Measurements from ENCODE around the gene CRYGC. TPM values are rescaled to one million over a fixed set of nuclear protein-coding genes. Genes with fewer than 3 reads are reported as not detected.

The CRYGC gene
- total RNA-seq, 1 experiment from 2014 or later = not detected

- Mint-ChIP-seq H3K9me3 (ENCODE audit: low read depth, unreplicated experiment) (no peaks in the 10 kb centered on the region), H3K27me3 (ENCODE audit: unreplicated experiment) (peaks cover 49% of the 10 kb centered on the region), H3K4me3 (ENCODE audit: low read depth, unreplicated experiment) (no peak overlapping the region), H3K4me1 (ENCODE audit: low read depth, unreplicated experiment) (no peaks in the 10 kb centered on the region), H3K27ac (ENCODE audit: unreplicated experiment) (no peak overlapping the region), H3K36me3 (ENCODE audit: insufficient read depth, unreplicated experiment) (no peaks in the 10 kb centered on the region)
- no peak for DNase-seq
- intact Hi-C loops (cut with micrococcal nuclease; ENCODE audit: unreplicated experiment) = no loop called here
- CTCF ChIA-PET = no interaction called here
- TF ChIP-seq, protein P1, sequence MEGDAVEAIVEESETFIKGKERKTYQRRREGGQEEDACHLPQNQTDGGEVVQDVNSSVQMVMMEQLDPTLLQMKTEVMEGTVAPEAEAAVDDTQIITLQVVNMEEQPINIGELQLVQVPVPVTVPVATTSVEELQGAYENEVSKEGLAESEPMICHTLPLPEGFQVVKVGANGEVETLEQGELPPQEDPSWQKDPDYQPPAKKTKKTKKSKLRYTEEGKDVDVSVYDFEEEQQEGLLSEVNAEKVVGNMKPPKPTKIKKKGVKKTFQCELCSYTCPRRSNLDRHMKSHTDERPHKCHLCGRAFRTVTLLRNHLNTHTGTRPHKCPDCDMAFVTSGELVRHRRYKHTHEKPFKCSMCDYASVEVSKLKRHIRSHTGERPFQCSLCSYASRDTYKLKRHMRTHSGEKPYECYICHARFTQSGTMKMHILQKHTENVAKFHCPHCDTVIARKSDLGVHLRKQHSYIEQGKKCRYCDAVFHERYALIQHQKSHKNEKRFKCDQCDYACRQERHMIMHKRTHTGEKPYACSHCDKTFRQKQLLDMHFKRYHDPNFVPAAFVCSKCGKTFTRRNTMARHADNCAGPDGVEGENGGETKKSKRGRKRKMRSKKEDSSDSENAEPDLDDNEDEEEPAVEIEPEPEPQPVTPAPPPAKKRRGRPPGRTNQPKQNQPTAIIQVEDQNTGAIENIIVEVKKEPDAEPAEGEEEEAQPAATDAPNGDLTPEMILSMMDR (IDR thresholded peaks at IDR 0.05; ENCODE audit: unreplicated experiment) = no peak
- no TSS peak for BruUV-seq (replicated peaks)
Observed at GRCh38 chr2:208086029-208086428, 43.6 kb downstream of the CRYGC start.

DNA sequence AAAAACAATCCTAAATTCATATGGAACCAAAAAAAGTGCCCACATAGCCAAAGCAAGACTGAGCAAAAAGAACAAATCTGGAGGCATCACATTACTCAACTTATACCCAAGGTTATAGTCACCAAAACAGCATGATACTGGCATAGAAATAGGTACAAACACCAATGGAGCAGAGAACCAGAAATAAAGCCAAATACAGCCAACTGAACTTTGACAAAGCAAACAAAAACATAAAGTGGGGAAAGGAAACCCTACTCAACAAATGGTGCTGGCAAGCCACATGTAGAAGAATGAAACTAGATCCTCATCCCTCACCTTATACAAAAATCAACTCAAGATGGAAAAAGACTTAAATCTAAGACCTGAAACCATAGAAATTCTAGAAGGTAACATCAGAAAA is 45.8 kb downstream of the CRYGC start:
- Mint-ChIP-seq H3K4me1 (ENCODE audit: low read depth, unreplicated experiment) (no peaks in the 10 kb centered on the region), H3K27me3 (ENCODE audit: unreplicated experiment) (peaks cover 64% of the 10 kb centered on the region), H3K36me3 (ENCODE audit: insufficient read depth, unreplicated experiment) (no peaks in the 10 kb centered on the region), H3K9me3 (ENCODE audit: low read depth, unreplicated experiment) (no peaks in the 10 kb centered on the region), H3K27ac (ENCODE audit: unreplicated experiment) (no peak overlapping the region), H3K4me3 (ENCODE audit: low read depth, unreplicated experiment) (no peak overlapping the region)
- TF ChIP-seq, protein P1 (IDR thresholded peaks at IDR 0.05; ENCODE audit: unreplicated experiment) = no peak
- no TSS peak for BruUV-seq (replicated peaks)
- DNase-seq = no peak
- CTCF ChIA-PET = interaction anchor here (0.7 kb wide), 1 partner anchor 36 kb away, joined by 3 read pairs; no protein-coding TSS in a partner anchor
- intact Hi-C loops (cut with micrococcal nuclease; ENCODE audit: unreplicated experiment) = no loop called here

Other genes starting within 250 kb of the CRYGC start
- gene PLEKHM3, start 104.3 kb downstream of the CRYGC start, total RNA-seq (2022) = 7.7 and 8.0 TPM in 2 replicates
- gene CRYGD, start 5.3 kb downstream of the CRYGC start, total RNA-seq (2022) = not detected in 2 replicates
- gene CRYGB, start 16.3 kb upstream of the CRYGC start, total RNA-seq (2022) = not detected in 2 replicates
- not detected in 2 replicates for gene CRYGA, start 33.8 kb upstream of the CRYGC start, total RNA-seq (2022)
- gene C2orf80, start 60.2 kb upstream of the CRYGC start, total RNA-seq (2022) = not detected in 2 replicates
- 166 TPM in 2 replicates for gene IDH1, start 125.2 kb upstream of the CRYGC start, total RNA-seq (2022)
- 24.2 and 26.4 TPM in 2 replicates for gene PIKFYVE, start 136.4 kb upstream of the CRYGC start, total RNA-seq (2022)

All from Calu3 (cell line).